Testis (tissue), 2 donors: ENCODE data around the gene UBAP2L.

Source experiments
- POLR2A ChIP-seq: fragments of 450-650 bp; IDR thresholded peaks from one replicate; pipeline ENCODE4 v1.6.1; 2017; ENCODE audit warnings: antibody characterized with exemption, mild to moderate bottlenecking, moderate library complexity
- TF ChIP-seq, protein P1 (sequence below), 3 experiments: fragments of 450-650 bp in 2 of 3; fragments of 200-600 bp in 1 of 3; sonication (generic) in 1 of 3; IDR thresholded peaks; one replicate each; pipeline ENCODE4 v1.5.1; 2016 to 2019; ENCODE audit warnings: antibody characterized with exemption in 3 of 3, mild to moderate bottlenecking in 2 of 3, moderate library complexity in 1 of 3

DNA sequence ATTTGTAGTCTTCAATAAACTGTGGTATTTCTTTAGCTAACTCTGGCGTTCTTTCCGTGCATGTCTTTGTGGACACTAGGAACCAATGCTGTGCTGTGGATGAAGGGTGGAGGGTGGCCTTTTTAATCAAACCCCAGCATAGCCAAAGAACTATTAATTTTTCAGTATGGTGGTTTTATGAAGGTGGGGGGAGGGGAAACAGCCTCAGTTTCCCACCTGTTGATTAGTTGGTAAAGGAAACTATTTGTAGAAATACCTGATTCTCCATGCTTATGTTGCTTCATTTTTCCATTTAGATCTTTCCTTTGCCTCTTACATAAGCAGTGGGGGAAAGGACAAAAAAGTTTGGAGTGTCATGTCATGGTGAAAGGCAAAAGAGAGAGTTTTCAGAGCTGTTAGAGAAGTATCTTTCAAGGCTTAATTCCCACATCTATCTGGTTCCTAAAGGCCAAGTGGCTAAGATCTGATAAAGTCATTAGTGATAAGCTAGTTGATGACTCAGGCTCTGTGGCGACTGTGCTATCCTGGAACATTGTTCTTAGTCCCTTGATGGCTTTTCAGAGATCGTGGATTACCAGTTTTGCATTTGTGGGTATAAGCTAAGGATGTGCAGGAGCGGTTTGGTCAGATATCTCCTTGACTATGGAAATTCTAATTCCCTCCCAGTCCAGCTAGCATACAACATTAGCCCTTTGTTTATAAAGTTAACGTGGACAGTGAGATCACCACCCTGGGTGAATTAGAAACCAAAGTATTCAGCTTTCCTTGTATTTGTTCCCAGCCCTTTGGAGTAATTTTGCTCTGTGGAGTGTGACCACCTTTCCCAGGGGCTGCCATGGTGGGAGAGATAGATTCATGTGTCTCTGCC, 42.9 kb downstream of the UBAP2L start:
- TF ChIP-seq POLR2A, result no peak
- TF ChIP-seq, protein P1, sequence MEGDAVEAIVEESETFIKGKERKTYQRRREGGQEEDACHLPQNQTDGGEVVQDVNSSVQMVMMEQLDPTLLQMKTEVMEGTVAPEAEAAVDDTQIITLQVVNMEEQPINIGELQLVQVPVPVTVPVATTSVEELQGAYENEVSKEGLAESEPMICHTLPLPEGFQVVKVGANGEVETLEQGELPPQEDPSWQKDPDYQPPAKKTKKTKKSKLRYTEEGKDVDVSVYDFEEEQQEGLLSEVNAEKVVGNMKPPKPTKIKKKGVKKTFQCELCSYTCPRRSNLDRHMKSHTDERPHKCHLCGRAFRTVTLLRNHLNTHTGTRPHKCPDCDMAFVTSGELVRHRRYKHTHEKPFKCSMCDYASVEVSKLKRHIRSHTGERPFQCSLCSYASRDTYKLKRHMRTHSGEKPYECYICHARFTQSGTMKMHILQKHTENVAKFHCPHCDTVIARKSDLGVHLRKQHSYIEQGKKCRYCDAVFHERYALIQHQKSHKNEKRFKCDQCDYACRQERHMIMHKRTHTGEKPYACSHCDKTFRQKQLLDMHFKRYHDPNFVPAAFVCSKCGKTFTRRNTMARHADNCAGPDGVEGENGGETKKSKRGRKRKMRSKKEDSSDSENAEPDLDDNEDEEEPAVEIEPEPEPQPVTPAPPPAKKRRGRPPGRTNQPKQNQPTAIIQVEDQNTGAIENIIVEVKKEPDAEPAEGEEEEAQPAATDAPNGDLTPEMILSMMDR (IDR thresholded peaks at IDR 0.05), result no peak
